ENCODE measurements around the gene SNX2. TPM values are rescaled to one million over a fixed set of nuclear protein-coding genes. Genes with fewer than 3 reads are reported as not detected.
"Not testable (repeated sequence)": the region's sequence is repeated elsewhere in the genome, so short reads cannot be mapped to it uniquely, and the experiment has no call there.

Gene SNX2
- total and polyA plus RNA-seq, 3 experiments from 2014 or later = 40.0 to 62.7 (median 42.7) TPM

DNA sequence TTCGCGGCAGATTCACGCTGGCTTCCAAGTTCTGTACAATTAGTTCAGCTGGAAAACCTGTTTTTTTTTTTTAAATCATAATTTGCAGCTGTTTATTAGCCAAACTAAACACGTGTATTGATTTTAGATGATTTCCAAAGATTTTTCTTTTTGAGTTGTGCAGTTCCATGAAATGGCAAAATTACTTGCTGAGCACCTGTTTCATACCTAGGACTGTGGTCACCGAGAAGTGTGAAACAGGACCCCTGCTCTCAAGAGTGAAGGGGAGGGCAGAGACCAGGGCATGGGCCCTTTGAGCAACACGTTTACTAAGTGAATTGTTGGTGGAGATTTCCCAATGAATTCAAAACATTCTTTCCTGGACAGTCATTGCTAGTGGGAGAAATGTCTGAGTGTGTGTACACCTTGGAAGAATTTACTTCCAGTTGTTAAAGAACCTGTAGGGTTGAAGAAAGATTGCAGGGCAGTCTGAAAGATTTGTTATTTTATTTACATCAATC, 71.2 kb downstream of the SNX2 start:
- H3K36me3 Mint-ChIP-seq = peaks cover 0 to 4% (median 0%) of the 10 kb centered on the region in 3 donors
- ChIA-PET CTCF (interaction anchor here (2.3 kb wide), 1 partner anchor 577 kb away, joined by 9 read pairs; the partner anchor contains the start of gene CEP120), POLR2A (interaction anchor here (0.6 to 1.9 kb wide), 3 partner anchors 10 to 575 kb away, joined by 3 to 9 read pairs (median 3); partner anchors contain the start of gene SNX2)
- Histone ChIP-seq H3K4me3 (ENCODE audit: low read length) (peak overlapping the region; percentile 52), H3K36me3 (ENCODE audit: insufficient read depth, low read length) (no peaks in the 10 kb centered on the region), H3K27me3 (ENCODE audit: insufficient read depth, low read length, poor library complexity, severe bottlenecking) (no peaks in the 10 kb centered on the region), H3K27ac (ENCODE audit: low read depth, low read length) (peak overlapping the region; percentile 34), H3K9me3 (ENCODE audit: low read length) (no peaks in the 10 kb centered on the region), H3K4me1 (ENCODE audit: insufficient read depth, low read length) (peaks cover 14% of the 10 kb centered on the region)
- DNase-seq = no peak
- peaks cover 26 to 38% (median 34%) of the 10 kb centered on the region in 3 donors for H3K4me1 Mint-ChIP-seq
- peak overlapping the region; percentile 83 to 96 (median 89) for H3K27ac Mint-ChIP-seq
- no peaks in the 10 kb centered on the region for H3K9me3 Mint-ChIP-seq
- peaks cover 0 to 3% of the 10 kb centered on the region in 2 donors for H3K27me3 Mint-ChIP-seq
- peak overlapping the region; percentile 76 to 94 (median 87) for H3K4me3 Mint-ChIP-seq

DNA sequence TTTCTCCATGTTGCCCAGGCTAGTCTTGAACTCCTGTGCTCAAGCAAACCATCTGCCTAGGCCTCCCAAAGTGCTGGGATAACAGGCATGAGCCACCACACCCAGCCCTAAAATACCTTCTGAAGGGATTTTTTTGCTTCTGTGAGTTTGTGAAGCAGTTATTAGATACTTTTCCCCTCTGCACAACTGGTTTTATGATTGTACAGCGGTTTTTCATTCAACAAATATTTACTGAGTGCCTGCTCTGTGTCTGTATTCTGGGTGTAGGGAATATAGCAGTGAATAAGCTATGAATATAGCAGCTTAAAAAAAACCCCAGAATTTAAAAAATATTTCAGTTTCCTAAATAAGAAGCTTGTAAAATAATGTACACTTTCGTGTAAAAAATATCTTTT, 72.8 kb downstream of the SNX2 start:
- Mint-ChIP-seq H3K36me3 (peaks cover 0 to 4% (median 0%) of the 10 kb centered on the region in 3 donors), H3K27me3 (no peaks in the 10 kb centered on the region), H3K27ac (peak overlapping the region in 6 of 8 donors; percentile 36 to 95 (median 70)), H3K4me1 (peaks cover 26 to 38% (median 34%) of the 10 kb centered on the region in 3 donors), H3K9me3 (no peaks in the 10 kb centered on the region), H3K4me3 (peak overlapping the region in 2 of 7 donors; percentile 92 to 94)
- ChIA-PET POLR2A (interaction anchor here (1.9 kb wide), 1 partner anchor 73 kb away, joined by 9 read pairs; the partner anchor contains the start of gene SNX2), CTCF (interaction anchor here (1.3 kb wide), 1 partner anchor 24 kb away, joined by 4 read pairs; no protein-coding TSS in a partner anchor)
- DNase-seq = no peak
- Histone ChIP-seq H3K36me3 (ENCODE audit: insufficient read depth, low read length) (no peaks in the 10 kb centered on the region), H3K4me3 (ENCODE audit: low read length) (no peak overlapping the region), H3K27me3 (ENCODE audit: insufficient read depth, low read length, poor library complexity, severe bottlenecking) (no peaks in the 10 kb centered on the region), H3K9me3 (ENCODE audit: low read length) (no peaks in the 10 kb centered on the region), H3K27ac (ENCODE audit: low read depth, low read length) (no peak overlapping the region), H3K4me1 (ENCODE audit: insufficient read depth, low read length) (peaks cover 14% of the 10 kb centered on the region)

DNA sequence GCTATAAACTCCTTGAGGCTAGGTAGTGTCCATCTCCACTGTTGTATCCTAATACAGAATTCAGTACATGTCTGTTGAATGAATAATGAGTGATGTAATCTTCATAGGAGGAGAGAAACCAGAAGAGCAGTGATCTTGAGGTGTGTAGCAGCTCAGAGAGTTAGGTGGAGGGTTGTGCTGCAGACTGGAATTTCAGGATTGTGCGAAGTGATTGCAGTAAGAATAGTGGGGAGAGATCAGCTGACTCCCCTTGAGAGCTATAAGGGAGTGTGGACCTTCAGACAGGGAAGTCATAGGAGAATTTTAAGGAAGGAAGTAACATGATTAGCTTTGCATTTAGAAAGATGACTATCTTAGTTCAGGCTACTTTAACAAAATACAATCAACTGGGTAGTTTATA, 74.9 kb downstream of the SNX2 start:
- Histone ChIP-seq H3K4me1 (ENCODE audit: insufficient read depth, low read length) (peaks cover 2% of the 10 kb centered on the region), H3K4me3 (ENCODE audit: low read length) (no peak overlapping the region), H3K9me3 (ENCODE audit: low read length) (no peaks in the 10 kb centered on the region), H3K27ac (ENCODE audit: low read depth, low read length) (no peak overlapping the region), H3K36me3 (ENCODE audit: insufficient read depth, low read length) (no peaks in the 10 kb centered on the region), H3K27me3 (ENCODE audit: insufficient read depth, low read length, poor library complexity, severe bottlenecking) (no peaks in the 10 kb centered on the region)
- Mint-ChIP-seq H3K36me3 (peaks cover 0 to 2% (median 0%) of the 10 kb centered on the region in 3 donors), H3K4me1 (peaks cover 14 to 26% (median 25%) of the 10 kb centered on the region in 3 donors), H3K9me3 (no peaks in the 10 kb centered on the region), H3K27ac (peak overlapping the region in 6 of 8 donors; percentile 2 to 56 (median 11)), H3K4me3 (peak overlapping the region in 1 of 7 donors; percentile 10), H3K27me3 (no peaks in the 10 kb centered on the region)
- ChIA-PET POLR2A (no interaction called here), CTCF (no interaction called here)
- no peak for DNase-seq

DNA sequence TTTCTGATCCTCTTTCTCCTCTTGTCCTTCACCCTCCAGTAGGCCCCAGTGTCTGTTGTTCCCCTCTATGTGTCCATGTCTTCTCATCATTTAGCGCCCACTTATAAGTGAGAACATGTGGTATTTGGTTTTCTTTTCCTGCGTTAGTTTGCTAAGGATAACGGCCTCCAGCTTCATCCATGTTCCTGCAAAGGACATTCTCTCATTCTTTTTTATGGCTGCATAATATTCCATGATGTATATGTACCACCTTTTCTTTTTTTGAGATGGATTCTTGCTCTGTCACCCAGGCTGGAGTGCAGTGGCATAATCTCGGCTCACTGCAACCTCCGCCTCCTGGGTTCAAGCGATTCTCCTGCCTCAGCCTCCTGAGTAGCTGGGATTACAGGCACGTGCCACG, 82.7 kb downstream of the SNX2 start:
- H3K9me3 ChIP-seq (ENCODE audit: low read length); CTCF ChIA-PET; H3K4me1 Mint-ChIP-seq; H3K4me1 ChIP-seq (ENCODE audit: insufficient read depth, low read length); H3K27me3 Mint-ChIP-seq; H3K36me3 ChIP-seq (ENCODE audit: insufficient read depth, low read length); H3K27ac Mint-ChIP-seq; H3K9me3 Mint-ChIP-seq; DNase-seq; H3K27me3 ChIP-seq (ENCODE audit: insufficient read depth, low read length, poor library complexity, severe bottlenecking); H3K4me3 Mint-ChIP-seq; POLR2A ChIA-PET; H3K27ac ChIP-seq (ENCODE audit: low read depth, low read length); H3K4me3 ChIP-seq (ENCODE audit: low read length): not testable (repeated sequence)
- peaks cover 3 to 10% (median 3%) of the 10 kb centered on the region in 3 donors for H3K36me3 Mint-ChIP-seq

DNA sequence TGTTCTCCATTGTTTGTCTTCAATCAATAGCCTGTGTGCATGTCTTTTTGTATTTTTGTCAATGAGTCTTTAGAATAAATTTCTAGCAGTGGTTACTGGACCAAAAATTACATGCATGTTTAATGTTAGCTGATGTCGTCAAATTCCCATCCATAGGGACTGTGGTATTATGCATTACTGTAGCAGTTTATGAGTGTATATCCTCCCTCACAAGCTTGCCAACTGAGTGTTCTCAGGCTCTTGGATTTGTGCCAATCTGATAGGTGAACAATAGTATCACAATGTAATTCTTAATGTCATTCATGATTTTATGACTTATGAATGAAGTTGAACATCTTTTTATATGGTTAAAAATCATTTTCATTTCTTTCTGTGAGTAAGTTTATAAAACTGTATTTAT, 83.6 kb downstream of the SNX2 start:
- Mint-ChIP-seq H3K4me1 (no peaks in the 10 kb centered on the region), H3K36me3 (peaks cover 3 to 10% (median 5%) of the 10 kb centered on the region in 3 donors), H3K27ac (no peak overlapping the region), H3K4me3 (no peak overlapping the region), H3K27me3 (no peaks in the 10 kb centered on the region), H3K9me3 (peaks cover 0 to 3% (median 0%) of the 10 kb centered on the region in 5 donors)
- Histone ChIP-seq H3K27me3 (ENCODE audit: insufficient read depth, low read length, poor library complexity, severe bottlenecking) (no peaks in the 10 kb centered on the region), H3K9me3 (ENCODE audit: low read length) (no peaks in the 10 kb centered on the region), H3K4me3 (ENCODE audit: low read length) (no peak overlapping the region), H3K36me3 (ENCODE audit: insufficient read depth, low read length) (no peaks in the 10 kb centered on the region), H3K27ac (ENCODE audit: low read depth, low read length) (no peak overlapping the region), H3K4me1 (ENCODE audit: insufficient read depth, low read length) (no peaks in the 10 kb centered on the region)
- ChIA-PET POLR2A (no interaction called here), CTCF (no interaction called here)
- no peak for DNase-seq

DNA sequence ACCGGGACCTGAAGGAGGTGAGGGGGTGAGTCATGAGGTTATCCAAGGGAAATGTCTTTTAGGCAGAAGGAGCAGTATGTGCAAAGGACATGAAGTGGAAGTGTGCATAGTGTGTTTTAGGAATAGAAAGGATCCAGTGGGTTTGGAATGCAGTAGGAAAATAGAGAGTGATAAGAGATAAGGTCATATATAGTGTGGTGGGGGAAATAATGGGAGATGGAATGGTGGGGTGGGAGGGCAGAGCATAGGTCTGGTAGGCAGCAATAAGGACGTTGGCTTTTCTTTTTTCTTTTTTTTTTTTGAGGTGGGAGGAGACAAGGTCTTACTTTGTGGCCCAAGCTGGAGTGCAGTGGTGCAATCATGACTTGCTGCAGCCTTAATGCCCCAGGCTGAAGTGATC, 88.4 kb downstream of the SNX2 start:
- Mint-ChIP-seq H3K4me1 (peaks cover 0 to 9% (median 0%) of the 10 kb centered on the region in 3 donors), H3K9me3 (no peaks in the 10 kb centered on the region), H3K36me3 (peaks cover 0 to 5% (median 1%) of the 10 kb centered on the region in 3 donors), H3K4me3 (no peak overlapping the region), H3K27ac (no peak overlapping the region), H3K27me3 (no peaks in the 10 kb centered on the region)
- Histone ChIP-seq H3K4me1 (ENCODE audit: insufficient read depth, low read length) (no peaks in the 10 kb centered on the region), H3K27me3 (ENCODE audit: insufficient read depth, low read length, poor library complexity, severe bottlenecking) (no peaks in the 10 kb centered on the region), H3K9me3 (ENCODE audit: low read length) (no peaks in the 10 kb centered on the region), H3K36me3 (ENCODE audit: insufficient read depth, low read length) (no peaks in the 10 kb centered on the region), H3K27ac (ENCODE audit: low read depth, low read length) (no peak overlapping the region), H3K4me3 (ENCODE audit: low read length) (no peak overlapping the region)
- CTCF ChIA-PET = no interaction called here
- POLR2A ChIA-PET = no interaction called here
- no peak for DNase-seq

DNA sequence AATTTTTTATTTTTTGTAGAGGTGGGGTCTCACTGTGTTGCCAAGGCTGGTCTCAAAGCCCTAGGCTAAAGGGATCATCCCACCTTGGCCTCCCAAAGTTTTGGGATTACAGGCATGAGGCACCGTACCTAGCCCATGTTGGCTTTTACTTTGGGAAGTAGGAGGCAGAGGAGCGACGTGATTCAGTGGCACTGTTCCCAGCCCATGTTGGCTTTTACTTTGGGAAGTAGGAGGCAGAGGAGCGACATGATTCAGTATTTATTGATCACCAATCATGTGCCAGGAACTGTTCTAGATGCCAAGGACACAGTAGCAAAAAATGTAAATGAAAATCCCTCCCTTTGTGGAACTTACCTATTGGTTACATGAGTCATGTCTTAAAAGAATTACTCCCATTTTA, 88.8 kb downstream of the SNX2 start:
- H3K36me3 ChIP-seq (ENCODE audit: insufficient read depth, low read length) = no peaks in the 10 kb centered on the region
- Mint-ChIP-seq H3K27me3 (no peaks in the 10 kb centered on the region), H3K9me3 (no peaks in the 10 kb centered on the region), H3K27ac (no peak overlapping the region), H3K4me3 (no peak overlapping the region), H3K36me3 (peaks cover 0 to 5% (median 1%) of the 10 kb centered on the region in 3 donors), H3K4me1 (peaks cover 0 to 9% (median 0%) of the 10 kb centered on the region in 3 donors)
- CTCF ChIA-PET = no interaction called here
- no peak overlapping the region for H3K4me3 ChIP-seq (ENCODE audit: low read length)
- no peak for DNase-seq
- no peak overlapping the region for H3K27ac ChIP-seq (ENCODE audit: low read depth, low read length)
- no peaks in the 10 kb centered on the region for H3K27me3 ChIP-seq (ENCODE audit: insufficient read depth, low read length, poor library complexity, severe bottlenecking)
- no peaks in the 10 kb centered on the region for H3K9me3 ChIP-seq (ENCODE audit: low read length)
- H3K4me1 ChIP-seq (ENCODE audit: insufficient read depth, low read length) = no peaks in the 10 kb centered on the region
- POLR2A ChIA-PET = no interaction called here

DNA sequence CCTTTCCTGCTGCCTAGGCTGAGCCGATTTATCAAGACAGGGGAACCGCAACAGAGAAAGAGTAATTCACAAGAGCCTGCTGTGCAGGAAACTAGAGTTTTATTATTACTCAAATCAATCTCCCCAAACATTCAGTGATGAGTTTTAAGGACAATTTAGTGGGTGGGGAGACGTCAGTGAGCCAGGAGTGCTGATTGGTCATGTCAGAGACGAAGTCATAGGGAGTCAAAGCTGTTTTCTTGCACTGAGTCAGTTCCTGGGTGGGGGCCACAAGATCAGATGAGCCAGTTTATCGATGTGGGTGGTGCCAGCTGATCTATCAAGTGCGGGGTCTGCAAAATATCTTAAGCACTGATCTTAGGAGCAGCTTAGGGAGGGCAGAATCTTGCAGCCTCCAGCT, 89.5 kb downstream of the SNX2 start:
- ChIA-PET CTCF (no interaction called here), POLR2A (no interaction called here)
- H3K9me3 ChIP-seq (ENCODE audit: low read length) = no peaks in the 10 kb centered on the region
- no peaks in the 10 kb centered on the region for H3K9me3 Mint-ChIP-seq
- H3K4me3 ChIP-seq (ENCODE audit: low read length) = no peak overlapping the region
- no peaks in the 10 kb centered on the region for H3K36me3 ChIP-seq (ENCODE audit: insufficient read depth, low read length)
- H3K4me3 Mint-ChIP-seq = no peak overlapping the region
- no peak overlapping the region for H3K27ac Mint-ChIP-seq
- no peak overlapping the region for H3K27ac ChIP-seq (ENCODE audit: low read depth, low read length)
- H3K27me3 Mint-ChIP-seq = no peaks in the 10 kb centered on the region
- peaks cover 0 to 5% (median 1%) of the 10 kb centered on the region in 3 donors for H3K36me3 Mint-ChIP-seq
- no peaks in the 10 kb centered on the region for H3K4me1 ChIP-seq (ENCODE audit: insufficient read depth, low read length)
- DNase-seq = no peak
- H3K4me1 Mint-ChIP-seq = peaks cover 0 to 9% (median 0%) of the 10 kb centered on the region in 3 donors
- H3K27me3 ChIP-seq (ENCODE audit: insufficient read depth, low read length, poor library complexity, severe bottlenecking) = no peaks in the 10 kb centered on the region
